ENCODE results near the gene GADD45B. TPM values are rescaled to one million over a fixed set of nuclear protein-coding genes. Genes with fewer than 3 reads are reported as not detected.

Gene GADD45B
- polyA plus RNA-seq, 1 donor from 2014 or later: not detected

DNA sequence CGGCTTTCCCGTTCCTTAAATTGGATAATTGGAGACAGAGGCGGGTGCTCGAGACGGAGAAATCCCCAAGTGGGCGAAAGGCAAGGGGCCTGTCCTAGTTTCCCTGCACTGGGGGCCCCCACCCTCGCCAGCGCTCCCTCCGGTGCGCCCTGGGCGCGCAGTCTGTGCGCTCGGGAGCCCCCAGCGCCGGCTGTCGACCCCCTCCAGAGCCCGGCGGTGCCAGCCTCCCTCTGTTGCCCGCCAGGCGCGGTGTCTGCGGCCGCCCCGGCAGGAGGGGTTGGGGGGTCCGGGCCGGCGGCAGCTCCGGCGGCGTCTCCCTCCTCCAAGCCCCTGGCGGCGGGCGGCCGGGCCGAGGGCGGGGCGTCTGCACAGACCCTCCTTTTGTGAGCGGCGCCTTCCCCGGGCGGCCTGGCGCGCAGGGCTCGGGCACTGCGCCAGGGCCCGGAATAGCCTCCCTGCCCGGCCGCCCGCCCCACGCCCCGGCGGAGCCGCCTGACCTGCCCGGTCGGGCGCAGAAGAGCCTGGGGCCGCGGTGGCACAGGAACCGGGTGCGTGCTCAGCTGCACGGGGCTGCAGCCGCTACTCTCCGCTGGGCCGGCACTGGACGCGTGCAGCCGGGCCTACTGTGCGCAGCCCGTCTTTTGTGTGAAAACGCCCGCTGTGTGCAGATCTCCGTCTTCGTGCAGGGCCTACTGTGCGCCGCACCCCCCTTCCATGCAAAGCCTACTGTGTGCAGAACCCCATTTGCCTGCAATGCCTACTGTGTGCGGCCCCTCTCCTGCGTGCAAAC lies 13.2 kb downstream of the GADD45B start:
- H3K79me2 ChIP-seq (replicated peaks; ENCODE audit: insufficient read depth, low read length): no peaks in the 10 kb centered on the region
- H3K27me3 ChIP-seq (ENCODE audit: insufficient read depth, low read depth, low read length): peaks cover 36% of the 10 kb centered on the region
- no peak overlapping the region for H3K27ac ChIP-seq (ENCODE audit: low read length)
- peak overlapping the region; percentile 40 for H3K4me3 ChIP-seq (ENCODE audit: low read length)
- no peak overlapping the region for H2AFZ ChIP-seq (ENCODE audit: low read depth, low read length)
- peaks cover 3% of the 10 kb centered on the region for H3K9me3 ChIP-seq (ENCODE audit: low read length)
- H3K4me2 ChIP-seq (ENCODE audit: low read length): no peak overlapping the region
- no peaks in the 10 kb centered on the region for H3F3A ChIP-seq (ENCODE audit: insufficient read depth, low read length, poor library complexity, severe bottlenecking)
- TF ChIP-seq MXI1 (conservative IDR thresholded peaks at IDR 0.05; ENCODE audit: poor library complexity, severe bottlenecking) (no peak), EP300 (conservative IDR thresholded peaks at IDR 0.05; ENCODE audit: poor library complexity, severe bottlenecking) (no peak), EZH2 (IDR thresholded peaks at IDR 0.05; ENCODE audit: borderline replicate concordance, insufficient read depth, low read length, poor library complexity, severe bottlenecking) (peak; percentile 31)
- TF ChIP-seq, protein P1, sequence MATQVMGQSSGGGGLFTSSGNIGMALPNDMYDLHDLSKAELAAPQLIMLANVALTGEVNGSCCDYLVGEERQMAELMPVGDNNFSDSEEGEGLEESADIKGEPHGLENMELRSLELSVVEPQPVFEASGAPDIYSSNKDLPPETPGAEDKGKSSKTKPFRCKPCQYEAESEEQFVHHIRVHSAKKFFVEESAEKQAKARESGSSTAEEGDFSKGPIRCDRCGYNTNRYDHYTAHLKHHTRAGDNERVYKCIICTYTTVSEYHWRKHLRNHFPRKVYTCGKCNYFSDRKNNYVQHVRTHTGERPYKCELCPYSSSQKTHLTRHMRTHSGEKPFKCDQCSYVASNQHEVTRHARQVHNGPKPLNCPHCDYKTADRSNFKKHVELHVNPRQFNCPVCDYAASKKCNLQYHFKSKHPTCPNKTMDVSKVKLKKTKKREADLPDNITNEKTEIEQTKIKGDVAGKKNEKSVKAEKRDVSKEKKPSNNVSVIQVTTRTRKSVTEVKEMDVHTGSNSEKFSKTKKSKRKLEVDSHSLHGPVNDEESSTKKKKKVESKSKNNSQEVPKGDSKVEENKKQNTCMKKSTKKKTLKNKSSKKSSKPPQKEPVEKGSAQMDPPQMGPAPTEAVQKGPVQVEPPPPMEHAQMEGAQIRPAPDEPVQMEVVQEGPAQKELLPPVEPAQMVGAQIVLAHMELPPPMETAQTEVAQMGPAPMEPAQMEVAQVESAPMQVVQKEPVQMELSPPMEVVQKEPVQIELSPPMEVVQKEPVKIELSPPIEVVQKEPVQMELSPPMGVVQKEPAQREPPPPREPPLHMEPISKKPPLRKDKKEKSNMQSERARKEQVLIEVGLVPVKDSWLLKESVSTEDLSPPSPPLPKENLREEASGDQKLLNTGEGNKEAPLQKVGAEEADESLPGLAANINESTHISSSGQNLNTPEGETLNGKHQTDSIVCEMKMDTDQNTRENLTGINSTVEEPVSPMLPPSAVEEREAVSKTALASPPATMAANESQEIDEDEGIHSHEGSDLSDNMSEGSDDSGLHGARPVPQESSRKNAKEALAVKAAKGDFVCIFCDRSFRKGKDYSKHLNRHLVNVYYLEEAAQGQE (IDR thresholded peaks at IDR 0.05; ENCODE audit: borderline replicate concordance): no peak
- H3K36me3 ChIP-seq (ENCODE audit: insufficient read depth, low read length): no peaks in the 10 kb centered on the region
- H3K9ac ChIP-seq (ENCODE audit: low read length): no peak overlapping the region
- no peaks in the 10 kb centered on the region for H4K20me1 ChIP-seq (ENCODE audit: insufficient read depth)
- no peaks in the 10 kb centered on the region for H3K9me2 ChIP-seq (ENCODE audit: insufficient read depth, low read length)

DNA sequence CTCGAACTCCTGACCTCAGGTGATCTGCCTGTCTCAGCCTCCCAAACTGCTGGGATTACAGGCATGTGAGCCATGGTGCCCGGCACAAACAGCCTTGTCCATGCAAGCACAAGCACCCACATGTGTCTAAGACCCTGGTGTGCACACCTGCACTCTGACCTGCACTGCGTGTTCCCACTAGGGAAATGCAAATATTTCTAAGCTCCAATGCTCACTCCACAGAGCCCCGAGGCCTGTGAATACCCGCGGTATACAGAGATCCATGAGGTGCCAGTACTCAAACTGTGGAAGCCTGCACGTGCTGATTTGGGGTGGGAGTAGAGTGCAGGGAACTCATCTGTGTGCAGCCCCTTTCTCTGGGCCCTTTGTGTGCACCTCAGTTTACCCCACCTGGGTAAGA lies 14.7 kb downstream of the GADD45B start:
- H3K4me3 ChIP-seq (ENCODE audit: low read length): no peak overlapping the region
- no peak overlapping the region for H2AFZ ChIP-seq (ENCODE audit: low read depth, low read length)
- no peaks in the 10 kb centered on the region for H3K79me2 ChIP-seq (replicated peaks; ENCODE audit: insufficient read depth, low read length)
- H3K36me3 ChIP-seq (ENCODE audit: insufficient read depth, low read length): no peaks in the 10 kb centered on the region
- H3K27me3 ChIP-seq (ENCODE audit: insufficient read depth, low read depth, low read length): peaks cover 46% of the 10 kb centered on the region
- H3F3A ChIP-seq (ENCODE audit: insufficient read depth, low read length, poor library complexity, severe bottlenecking): no peaks in the 10 kb centered on the region
- H3K27ac ChIP-seq (ENCODE audit: low read length): no peak overlapping the region
- H4K20me1 ChIP-seq (ENCODE audit: insufficient read depth): no peaks in the 10 kb centered on the region
- no peaks in the 10 kb centered on the region for H3K9me2 ChIP-seq (ENCODE audit: insufficient read depth, low read length)
- no peak overlapping the region for H3K4me2 ChIP-seq (ENCODE audit: low read length)
- H3K9me3 ChIP-seq (ENCODE audit: low read length): no peaks in the 10 kb centered on the region
- H3K9ac ChIP-seq (ENCODE audit: low read length): no peak overlapping the region
- TF ChIP-seq, protein P2, sequence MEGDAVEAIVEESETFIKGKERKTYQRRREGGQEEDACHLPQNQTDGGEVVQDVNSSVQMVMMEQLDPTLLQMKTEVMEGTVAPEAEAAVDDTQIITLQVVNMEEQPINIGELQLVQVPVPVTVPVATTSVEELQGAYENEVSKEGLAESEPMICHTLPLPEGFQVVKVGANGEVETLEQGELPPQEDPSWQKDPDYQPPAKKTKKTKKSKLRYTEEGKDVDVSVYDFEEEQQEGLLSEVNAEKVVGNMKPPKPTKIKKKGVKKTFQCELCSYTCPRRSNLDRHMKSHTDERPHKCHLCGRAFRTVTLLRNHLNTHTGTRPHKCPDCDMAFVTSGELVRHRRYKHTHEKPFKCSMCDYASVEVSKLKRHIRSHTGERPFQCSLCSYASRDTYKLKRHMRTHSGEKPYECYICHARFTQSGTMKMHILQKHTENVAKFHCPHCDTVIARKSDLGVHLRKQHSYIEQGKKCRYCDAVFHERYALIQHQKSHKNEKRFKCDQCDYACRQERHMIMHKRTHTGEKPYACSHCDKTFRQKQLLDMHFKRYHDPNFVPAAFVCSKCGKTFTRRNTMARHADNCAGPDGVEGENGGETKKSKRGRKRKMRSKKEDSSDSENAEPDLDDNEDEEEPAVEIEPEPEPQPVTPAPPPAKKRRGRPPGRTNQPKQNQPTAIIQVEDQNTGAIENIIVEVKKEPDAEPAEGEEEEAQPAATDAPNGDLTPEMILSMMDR (IDR thresholded peaks at IDR 0.05; ENCODE audit: poor library complexity, severe bottlenecking): no peak
- TF ChIP-seq TAF1 (IDR thresholded peaks at IDR 0.05; ENCODE audit: low read depth) (no peak), EZH2 (IDR thresholded peaks at IDR 0.05; ENCODE audit: borderline replicate concordance, insufficient read depth, low read length, poor library complexity, severe bottlenecking) (no peak), SMC3 (conservative IDR thresholded peaks at IDR 0.05; ENCODE audit: poor library complexity) (no peak), EP300 (conservative IDR thresholded peaks at IDR 0.05; ENCODE audit: poor library complexity, severe bottlenecking) (no peak), MXI1 (conservative IDR thresholded peaks at IDR 0.05; ENCODE audit: poor library complexity, severe bottlenecking) (no peak), POLR2AphosphoS5 (IDR thresholded peaks at IDR 0.05) (no peak), RAD21 (conservative IDR thresholded peaks at IDR 0.05) (no peak)
- TF ChIP-seq, protein P1 (IDR thresholded peaks at IDR 0.05; ENCODE audit: borderline replicate concordance): no peak

Data from neural cell (in vitro differentiated cells).